Adipocyte (in vitro differentiated cells): ENCODE results near the gene SPECC1.
"Not testable (repeated sequence)": the region's sequence is repeated elsewhere in the genome, so short reads cannot be mapped to it uniquely, and the experiment has no call there.

Experiments
- DNase-seq: peaks from one replicate; pipeline ENCODE4 v3.0.0-alpha.2; 2015; ENCODE audit warnings: low read depth
- H3K27me3 ChIP-seq: replicated peaks from 2 replicates; pipeline ENCODE4 v1.7.0; 2013; ENCODE audit warnings: mild to moderate bottlenecking, low read length, moderate library complexity; ENCODE audit not compliant: control insufficient read depth, insufficient read depth
- H3K36me3 ChIP-seq: 2 replicates; pipeline ENCODE4 v1.7.0; 2013; ENCODE audit warnings: low read length, mild to moderate bottlenecking, moderate library complexity; ENCODE audit not compliant: control insufficient read depth, insufficient read depth, severe bottlenecking
- H3K4me1 ChIP-seq: 2 replicates; pipeline ENCODE4 v1.7.0; 2013; ENCODE audit warnings: mild to moderate bottlenecking, low read length, moderate library complexity; ENCODE audit not compliant: control insufficient read depth, insufficient read depth
- H3K4me3 ChIP-seq: 2 replicates; pipeline ENCODE4 v1.7.0; 2013; ENCODE audit warnings: mild to moderate bottlenecking, low read length, moderate library complexity
- H3K9ac ChIP-seq: 2 replicates; pipeline ENCODE4 v1.7.0; 2013; ENCODE audit warnings: mild to moderate bottlenecking, low read length, moderate library complexity
- H3K9me3 ChIP-seq: 2 replicates; pipeline ENCODE4 v1.7.0; 2013; ENCODE audit warnings: mild to moderate bottlenecking, low read length, moderate library complexity; ENCODE audit not compliant: control insufficient read depth

Gene SPECC1

DNA sequence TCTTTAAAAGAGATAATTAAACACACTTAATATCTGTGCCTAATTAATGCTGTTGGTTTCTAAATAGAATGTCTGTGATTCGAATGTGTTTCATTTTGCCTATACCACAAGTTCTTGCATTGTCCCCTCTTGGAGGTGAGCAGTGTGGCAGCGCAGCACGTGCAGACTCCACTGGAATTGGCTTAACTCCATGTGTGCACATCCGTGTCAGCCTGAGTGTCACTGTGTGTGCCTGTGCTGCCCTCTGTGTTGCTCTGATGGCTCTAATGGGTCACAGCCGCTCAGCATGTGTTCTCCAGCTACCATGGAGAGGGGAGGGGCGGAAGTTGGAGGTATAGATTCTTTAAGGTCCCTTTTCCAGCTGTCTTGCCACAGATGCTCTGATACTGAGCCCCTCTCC, 226.6 kb downstream of the SPECC1 start:
- no peak overlapping the region for H3K4me3 ChIP-seq
- no peak for DNase-seq
- H3K36me3 ChIP-seq = peaks cover 13% of the 10 kb centered on the region
- no peaks in the 10 kb centered on the region for H3K27me3 ChIP-seq
- H3K9me3 ChIP-seq = no peaks in the 10 kb centered on the region
- no peak overlapping the region for H3K9ac ChIP-seq
- H3K4me1 ChIP-seq = no peaks in the 10 kb centered on the region

DNA sequence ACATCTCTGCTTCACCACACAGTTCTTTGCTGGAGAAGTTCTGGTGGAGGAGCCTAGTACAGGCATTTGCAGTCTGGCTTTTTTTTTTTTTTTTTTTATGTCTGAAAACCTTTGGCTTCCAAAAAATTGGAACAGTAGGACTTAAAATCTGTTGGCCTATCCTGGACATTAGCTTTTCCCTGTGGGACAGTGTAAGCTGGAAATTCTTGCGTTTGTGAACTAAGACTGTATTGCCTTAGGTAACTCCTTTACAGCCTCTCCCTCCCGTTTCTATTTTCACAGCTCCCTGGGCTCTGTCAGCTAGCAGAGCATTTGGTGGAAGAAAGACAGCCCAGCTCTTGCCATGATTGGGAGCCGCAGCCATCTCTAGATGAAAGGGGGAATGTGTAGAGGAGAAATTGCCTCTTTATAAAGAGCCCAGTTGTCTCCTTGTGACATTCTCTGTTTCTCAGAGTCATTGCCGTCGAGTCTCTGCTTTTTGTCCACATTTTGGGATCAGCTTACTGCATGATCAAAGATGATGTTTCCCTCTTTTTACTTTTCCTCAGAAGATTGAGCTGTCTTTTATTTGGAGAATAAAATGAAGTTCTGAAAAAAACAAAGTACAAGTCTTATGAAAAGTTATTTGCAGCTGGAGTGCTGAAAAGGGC, 227.5 kb downstream of the SPECC1 start:
- Histone ChIP-seq H3K9ac (no peak overlapping the region), H3K36me3 (peaks cover 12% of the 10 kb centered on the region), H3K4me3 (no peak overlapping the region), H3K4me1 (no peaks in the 10 kb centered on the region), H3K27me3 (no peaks in the 10 kb centered on the region), H3K9me3 (no peaks in the 10 kb centered on the region)
- DNase-seq = no peak

DNA sequence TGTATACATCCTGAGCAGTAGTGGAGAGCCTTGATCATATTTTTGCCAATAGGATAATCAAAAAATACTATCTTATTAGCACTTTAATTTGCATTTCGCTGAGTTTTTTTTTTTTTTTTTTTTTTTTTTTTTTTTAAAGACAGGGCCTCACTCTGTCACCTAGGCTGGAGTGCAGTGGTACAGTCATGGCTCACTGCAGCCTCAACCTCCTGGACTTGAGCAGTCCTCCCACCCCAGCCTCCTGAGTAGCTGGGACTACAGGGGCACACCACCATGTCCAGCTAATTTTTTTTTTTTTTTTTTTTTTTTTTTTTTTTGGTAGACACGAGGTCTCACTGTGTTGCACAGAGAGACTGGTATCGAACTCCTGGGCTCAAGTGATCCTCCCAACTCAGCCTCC, 230.6 kb downstream of the SPECC1 start:
- not testable (repeated sequence) for H3K36me3 ChIP-seq, H3K9me3 ChIP-seq, H3K4me1 ChIP-seq, DNase-seq, H3K27me3 ChIP-seq, H3K4me3 ChIP-seq, H3K9ac ChIP-seq

DNA sequence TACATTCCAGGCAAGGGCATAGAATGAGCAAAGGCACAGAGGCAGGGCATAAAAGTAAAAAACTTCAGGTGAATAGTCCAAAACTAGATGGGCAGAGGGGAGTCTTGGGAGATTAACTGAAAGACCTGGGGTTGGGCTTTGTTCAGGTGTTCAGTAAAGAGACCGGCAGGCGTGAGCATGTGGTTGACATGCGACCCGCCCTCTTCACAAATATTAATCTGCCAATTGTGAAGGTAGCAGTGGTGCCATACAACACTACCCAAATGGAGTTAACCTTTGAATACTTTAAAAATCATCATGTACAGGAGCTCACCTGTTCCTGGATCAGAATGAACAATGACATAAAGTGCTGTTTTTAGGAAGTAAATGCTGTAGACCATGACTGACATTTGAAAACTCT, 232.7 kb downstream of the SPECC1 start:
- no peak overlapping the region for H3K4me3 ChIP-seq
- no peak overlapping the region for H3K9ac ChIP-seq
- no peak for DNase-seq
- peaks cover 6% of the 10 kb centered on the region for H3K4me1 ChIP-seq
- peaks cover 9% of the 10 kb centered on the region for H3K36me3 ChIP-seq
- H3K9me3 ChIP-seq = no peaks in the 10 kb centered on the region
- no peaks in the 10 kb centered on the region for H3K27me3 ChIP-seq

DNA sequence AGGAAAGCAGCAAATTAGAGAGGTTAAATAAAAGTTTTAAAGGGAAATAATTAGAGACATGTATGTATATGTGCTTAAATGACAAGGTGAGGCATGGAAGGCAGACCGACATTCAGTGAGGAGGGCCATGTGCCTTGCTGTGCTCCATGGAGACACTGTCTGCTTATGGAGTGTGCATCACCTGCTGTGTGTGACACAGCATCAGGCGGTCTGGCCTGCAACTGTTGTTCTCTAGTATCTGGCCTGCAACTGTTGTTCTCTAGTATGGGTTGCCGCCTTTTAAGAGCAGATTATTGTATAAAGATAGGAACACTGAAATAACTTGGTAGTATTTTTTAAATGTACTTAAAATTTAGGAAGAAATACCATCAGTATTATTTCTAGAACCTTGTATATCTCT, 233.1 kb downstream of the SPECC1 start:
- H3K36me3 ChIP-seq = peaks cover 10% of the 10 kb centered on the region
- no peak for DNase-seq
- no peaks in the 10 kb centered on the region for H3K9me3 ChIP-seq
- H3K4me1 ChIP-seq = peaks cover 6% of the 10 kb centered on the region
- no peak overlapping the region for H3K4me3 ChIP-seq
- no peaks in the 10 kb centered on the region for H3K27me3 ChIP-seq
- no peak overlapping the region for H3K9ac ChIP-seq

DNA sequence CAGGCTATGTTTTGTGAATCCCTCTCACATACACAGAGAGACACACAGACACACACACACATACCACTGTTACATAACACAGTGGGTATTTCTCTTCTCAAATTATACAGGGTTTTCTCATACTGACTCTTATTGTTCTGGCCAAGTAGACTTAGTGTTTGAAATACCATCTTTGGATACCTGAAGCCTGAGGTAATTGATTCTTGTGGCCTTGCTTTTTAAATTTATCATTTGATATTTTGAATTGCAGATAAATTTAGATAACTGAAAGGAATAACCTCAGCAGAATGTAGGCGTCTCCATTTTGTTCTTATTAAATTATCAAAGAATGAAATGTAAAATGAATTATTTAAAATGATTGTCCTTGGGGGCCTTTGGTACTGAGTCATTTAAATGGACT, 234.4 kb downstream of the SPECC1 start:
- peaks cover 10% of the 10 kb centered on the region for H3K36me3 ChIP-seq
- H3K9ac ChIP-seq = no peak overlapping the region
- H3K4me3 ChIP-seq = no peak overlapping the region
- H3K27me3 ChIP-seq = no peaks in the 10 kb centered on the region
- H3K9me3 ChIP-seq = no peaks in the 10 kb centered on the region
- peaks cover 6% of the 10 kb centered on the region for H3K4me1 ChIP-seq
- no peak for DNase-seq

DNA sequence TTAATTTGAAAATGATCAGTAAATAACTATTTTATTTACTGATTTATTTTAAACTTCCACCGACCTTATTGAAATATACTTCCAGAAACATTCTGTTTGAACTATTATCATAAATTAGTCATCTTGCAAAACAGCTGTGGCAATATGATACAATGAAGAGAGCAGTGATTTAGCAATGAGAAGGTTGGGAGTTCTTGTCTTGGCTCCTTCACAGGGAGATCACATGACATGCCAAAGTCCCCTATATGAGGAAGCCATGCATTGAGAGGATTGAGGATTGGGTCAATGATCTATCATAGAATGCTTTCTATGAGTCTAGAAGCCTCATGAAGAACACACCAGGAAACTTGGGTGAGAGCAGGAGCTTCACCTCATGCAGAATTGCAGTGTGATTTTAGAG, 235.5 kb downstream of the SPECC1 start:
- peaks cover 2% of the 10 kb centered on the region for H3K9me3 ChIP-seq
- no peaks in the 10 kb centered on the region for H3K27me3 ChIP-seq
- peak; percentile 12 for DNase-seq
- H3K4me1 ChIP-seq = peaks cover 6% of the 10 kb centered on the region
- H3K9ac ChIP-seq = no peak overlapping the region
- peaks cover 10% of the 10 kb centered on the region for H3K36me3 ChIP-seq
- H3K4me3 ChIP-seq = no peak overlapping the region

DNA sequence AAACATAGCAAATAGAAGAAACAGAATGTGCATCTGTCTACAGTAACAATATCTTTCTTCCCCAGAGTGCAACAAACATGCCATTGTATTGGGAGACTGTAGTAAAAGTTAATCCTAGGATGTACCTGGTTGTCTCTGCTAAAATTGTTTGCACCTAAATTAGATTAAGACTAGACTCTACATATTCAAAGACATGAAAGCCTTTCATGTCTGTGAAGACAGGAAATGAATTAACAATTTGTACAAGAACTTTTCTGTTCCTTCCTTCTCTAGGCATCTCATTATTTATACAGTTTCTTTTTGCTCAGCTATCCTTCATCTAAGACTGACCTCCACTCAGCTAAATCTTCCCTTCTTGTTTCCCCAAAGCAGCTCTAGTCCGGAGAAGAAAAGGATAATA, 237.5 kb downstream of the SPECC1 start:
- H3K4me3 ChIP-seq = no peak overlapping the region
- H3K9me3 ChIP-seq = peaks cover 6% of the 10 kb centered on the region
- H3K9ac ChIP-seq = no peak overlapping the region
- peaks cover 10% of the 10 kb centered on the region for H3K36me3 ChIP-seq
- no peaks in the 10 kb centered on the region for H3K27me3 ChIP-seq
- H3K4me1 ChIP-seq = peaks cover 6% of the 10 kb centered on the region
- no peak for DNase-seq

DNA sequence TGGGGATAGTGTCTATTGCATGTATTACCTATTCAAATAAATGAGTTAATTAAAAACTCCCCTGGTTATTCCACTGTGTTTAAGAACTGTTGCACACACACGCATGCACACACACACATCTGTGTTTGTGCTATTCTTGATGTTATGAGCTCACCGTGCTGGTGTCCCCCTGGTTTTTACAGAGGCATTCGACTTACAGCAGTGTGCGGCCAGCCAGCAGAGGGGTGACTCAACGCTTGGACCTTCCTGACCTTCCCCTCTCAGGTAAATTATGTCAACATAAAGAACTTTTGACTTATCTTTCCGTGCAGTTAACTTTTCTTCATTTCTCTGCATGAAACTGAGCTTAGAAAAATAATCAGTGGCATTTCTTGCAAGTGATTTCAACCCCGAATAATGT, 244.2 kb downstream of the SPECC1 start:
- no peak for DNase-seq
- H3K36me3 ChIP-seq = peaks cover 10% of the 10 kb centered on the region

DNA sequence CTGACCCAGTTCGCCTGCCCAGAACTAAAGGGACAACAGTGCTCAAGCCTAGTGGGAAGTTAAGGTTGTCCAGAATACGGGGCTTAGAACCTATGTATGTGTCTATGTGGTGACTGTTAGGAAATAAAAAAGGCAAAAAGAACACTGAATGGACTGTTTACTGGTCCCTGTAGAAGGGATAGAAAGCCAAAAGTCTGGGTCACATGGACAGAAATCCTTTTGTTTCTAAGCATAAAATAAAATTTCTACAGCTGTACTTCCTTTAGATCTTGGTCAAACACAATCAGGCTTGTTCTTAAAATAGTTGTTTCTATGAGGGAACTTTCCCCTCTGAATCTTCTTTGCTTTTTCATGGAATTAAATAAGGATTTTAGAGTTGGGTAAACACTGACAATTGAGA, 245.4 kb downstream of the SPECC1 start:
- peaks cover 10% of the 10 kb centered on the region for H3K36me3 ChIP-seq

More for the DNA sequence above, 244.2 kb downstream of the SPECC1 start:
- H3K4me1 ChIP-seq = no peaks in the 10 kb centered on the region
- H3K9ac ChIP-seq = no peak overlapping the region
- H3K9me3 ChIP-seq = peaks cover 6% of the 10 kb centered on the region
- no peak overlapping the region for H3K4me3 ChIP-seq
- no peaks in the 10 kb centered on the region for H3K27me3 ChIP-seq

DNA sequence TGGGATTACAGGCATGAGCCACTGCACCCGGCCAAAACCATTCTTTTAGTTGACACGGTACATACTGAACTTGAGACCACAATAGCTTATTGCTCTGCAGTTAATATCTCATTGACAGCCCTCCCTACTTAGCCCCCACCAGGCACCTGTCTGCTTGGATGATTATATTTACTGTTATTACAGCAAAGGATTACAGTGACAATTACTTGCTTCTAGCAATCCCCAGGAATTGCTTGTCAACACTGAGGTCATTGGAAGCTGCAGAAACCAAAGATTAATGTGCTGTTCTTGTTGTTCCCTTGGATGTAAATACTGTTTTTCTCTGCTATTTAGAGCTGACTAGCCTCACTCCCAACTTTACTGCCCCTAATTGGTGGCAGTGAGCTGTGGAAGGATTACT, 247.0 kb downstream of the SPECC1 start:
- no peak overlapping the region for H3K9ac ChIP-seq
- no peaks in the 10 kb centered on the region for H3K4me1 ChIP-seq
- no peak overlapping the region for H3K4me3 ChIP-seq
- H3K9me3 ChIP-seq = no peaks in the 10 kb centered on the region
- H3K27me3 ChIP-seq = no peaks in the 10 kb centered on the region
- DNase-seq = no peak
- H3K36me3 ChIP-seq = peaks cover 10% of the 10 kb centered on the region

More for the DNA sequence above, 245.4 kb downstream of the SPECC1 start:
- Histone ChIP-seq H3K27me3 (no peaks in the 10 kb centered on the region), H3K4me3 (no peak overlapping the region), H3K9ac (no peak overlapping the region), H3K9me3 (peaks cover 5% of the 10 kb centered on the region), H3K4me1 (no peaks in the 10 kb centered on the region)
- DNase-seq = no peak

DNA sequence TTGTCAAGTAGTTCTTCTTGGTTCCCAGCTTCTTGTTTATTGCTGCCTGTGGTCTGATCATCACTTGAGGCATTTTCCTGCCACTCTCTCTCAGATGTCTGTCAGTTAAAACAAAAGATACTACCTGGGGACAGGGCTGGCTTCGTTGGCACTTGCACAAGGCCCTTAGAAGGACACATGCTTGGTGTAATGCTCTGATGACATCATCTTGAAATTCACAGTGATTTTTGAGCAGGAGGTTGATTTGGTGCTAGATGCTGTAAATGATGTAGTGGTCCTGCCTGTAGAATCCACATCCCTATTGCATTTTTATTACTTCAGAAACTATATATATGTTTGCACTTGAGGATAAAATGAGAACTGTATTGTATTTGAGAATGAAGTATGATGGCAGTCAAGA, 247.8 kb downstream of the SPECC1 start:
- no peak for DNase-seq
- Histone ChIP-seq H3K27me3 (no peaks in the 10 kb centered on the region), H3K9me3 (no peaks in the 10 kb centered on the region), H3K4me1 (no peaks in the 10 kb centered on the region), H3K4me3 (no peak overlapping the region), H3K36me3 (peaks cover 10% of the 10 kb centered on the region), H3K9ac (no peak overlapping the region)
